ENCODE measurements around the gene COL23A1. TPM values are rescaled to one million over a fixed set of nuclear protein-coding genes. Genes with fewer than 3 reads are reported as not detected.

Gene COL23A1
- total and polyA plus RNA-seq, 2 experiments from 2014 or later: 4.8 to 8.2 TPM

GRCh38 chr5:178415353-178415752 is 174.8 kb downstream of the COL23A1 start:
- Mint-ChIP-seq H3K9me3 (no peaks in the 10 kb centered on the region), H3K27ac (no peak overlapping the region), H3K36me3 (ENCODE audit: low read depth) (no peaks in the 10 kb centered on the region), H3K4me3 (no peak overlapping the region), H3K4me1 (peaks cover 38% of the 10 kb centered on the region), H3K27me3 (ENCODE audit: insufficient read depth, low read depth, poor library complexity) (peaks cover 10% of the 10 kb centered on the region)
- Histone ChIP-seq H3K27me3 (ENCODE audit: insufficient read depth) (no peaks in the 10 kb centered on the region), H3K79me2 (replicated peaks; ENCODE audit: insufficient read depth) (no peaks in the 10 kb centered on the region), H2AFZ (no peak overlapping the region), H3K4me1 (ENCODE audit: insufficient read depth) (peaks cover 13% of the 10 kb centered on the region), H3K36me3 (ENCODE audit: insufficient read depth) (no peaks in the 10 kb centered on the region), H3K4me3 (no peak overlapping the region), H3K4me2 (no peak overlapping the region), H4K20me1 (replicated peaks; ENCODE audit: insufficient read depth) (no peaks in the 10 kb centered on the region), H3K27ac (ENCODE audit: low read depth) (no peak overlapping the region), H3K9me2 (ENCODE audit: insufficient read depth) (no peaks in the 10 kb centered on the region), H3F3A (replicated peaks; ENCODE audit: low read depth) (no peaks in the 10 kb centered on the region)
- ATAC-seq: no peak
- no peak for DNase-seq (ENCODE audit: low spot score)
- TF ChIP-seq ZNF114 (CRISPR knock-in tag; IDR thresholded peaks at IDR 0.05) (no peak), ZNF331 (CRISPR knock-in tag; IDR thresholded peaks at IDR 0.05; ENCODE audit: low read depth) (no peak), NANOG (IDR thresholded peaks at IDR 0.05; ENCODE audit: borderline replicate concordance) (no peak), POLR2AphosphoS5 (IDR thresholded peaks at IDR 0.05; ENCODE audit: low read depth) (no peak), STAT1 (IDR thresholded peaks at IDR 0.05; ENCODE audit: unreplicated experiment) (no peak), CREB1 (CRISPR knock-in tag; IDR thresholded peaks at IDR 0.05; ENCODE audit: low read depth) (no peak), JUNB (IDR thresholded peaks at IDR 0.05; ENCODE audit: unreplicated experiment) (no peak)
- TF ChIP-seq, protein P1, sequence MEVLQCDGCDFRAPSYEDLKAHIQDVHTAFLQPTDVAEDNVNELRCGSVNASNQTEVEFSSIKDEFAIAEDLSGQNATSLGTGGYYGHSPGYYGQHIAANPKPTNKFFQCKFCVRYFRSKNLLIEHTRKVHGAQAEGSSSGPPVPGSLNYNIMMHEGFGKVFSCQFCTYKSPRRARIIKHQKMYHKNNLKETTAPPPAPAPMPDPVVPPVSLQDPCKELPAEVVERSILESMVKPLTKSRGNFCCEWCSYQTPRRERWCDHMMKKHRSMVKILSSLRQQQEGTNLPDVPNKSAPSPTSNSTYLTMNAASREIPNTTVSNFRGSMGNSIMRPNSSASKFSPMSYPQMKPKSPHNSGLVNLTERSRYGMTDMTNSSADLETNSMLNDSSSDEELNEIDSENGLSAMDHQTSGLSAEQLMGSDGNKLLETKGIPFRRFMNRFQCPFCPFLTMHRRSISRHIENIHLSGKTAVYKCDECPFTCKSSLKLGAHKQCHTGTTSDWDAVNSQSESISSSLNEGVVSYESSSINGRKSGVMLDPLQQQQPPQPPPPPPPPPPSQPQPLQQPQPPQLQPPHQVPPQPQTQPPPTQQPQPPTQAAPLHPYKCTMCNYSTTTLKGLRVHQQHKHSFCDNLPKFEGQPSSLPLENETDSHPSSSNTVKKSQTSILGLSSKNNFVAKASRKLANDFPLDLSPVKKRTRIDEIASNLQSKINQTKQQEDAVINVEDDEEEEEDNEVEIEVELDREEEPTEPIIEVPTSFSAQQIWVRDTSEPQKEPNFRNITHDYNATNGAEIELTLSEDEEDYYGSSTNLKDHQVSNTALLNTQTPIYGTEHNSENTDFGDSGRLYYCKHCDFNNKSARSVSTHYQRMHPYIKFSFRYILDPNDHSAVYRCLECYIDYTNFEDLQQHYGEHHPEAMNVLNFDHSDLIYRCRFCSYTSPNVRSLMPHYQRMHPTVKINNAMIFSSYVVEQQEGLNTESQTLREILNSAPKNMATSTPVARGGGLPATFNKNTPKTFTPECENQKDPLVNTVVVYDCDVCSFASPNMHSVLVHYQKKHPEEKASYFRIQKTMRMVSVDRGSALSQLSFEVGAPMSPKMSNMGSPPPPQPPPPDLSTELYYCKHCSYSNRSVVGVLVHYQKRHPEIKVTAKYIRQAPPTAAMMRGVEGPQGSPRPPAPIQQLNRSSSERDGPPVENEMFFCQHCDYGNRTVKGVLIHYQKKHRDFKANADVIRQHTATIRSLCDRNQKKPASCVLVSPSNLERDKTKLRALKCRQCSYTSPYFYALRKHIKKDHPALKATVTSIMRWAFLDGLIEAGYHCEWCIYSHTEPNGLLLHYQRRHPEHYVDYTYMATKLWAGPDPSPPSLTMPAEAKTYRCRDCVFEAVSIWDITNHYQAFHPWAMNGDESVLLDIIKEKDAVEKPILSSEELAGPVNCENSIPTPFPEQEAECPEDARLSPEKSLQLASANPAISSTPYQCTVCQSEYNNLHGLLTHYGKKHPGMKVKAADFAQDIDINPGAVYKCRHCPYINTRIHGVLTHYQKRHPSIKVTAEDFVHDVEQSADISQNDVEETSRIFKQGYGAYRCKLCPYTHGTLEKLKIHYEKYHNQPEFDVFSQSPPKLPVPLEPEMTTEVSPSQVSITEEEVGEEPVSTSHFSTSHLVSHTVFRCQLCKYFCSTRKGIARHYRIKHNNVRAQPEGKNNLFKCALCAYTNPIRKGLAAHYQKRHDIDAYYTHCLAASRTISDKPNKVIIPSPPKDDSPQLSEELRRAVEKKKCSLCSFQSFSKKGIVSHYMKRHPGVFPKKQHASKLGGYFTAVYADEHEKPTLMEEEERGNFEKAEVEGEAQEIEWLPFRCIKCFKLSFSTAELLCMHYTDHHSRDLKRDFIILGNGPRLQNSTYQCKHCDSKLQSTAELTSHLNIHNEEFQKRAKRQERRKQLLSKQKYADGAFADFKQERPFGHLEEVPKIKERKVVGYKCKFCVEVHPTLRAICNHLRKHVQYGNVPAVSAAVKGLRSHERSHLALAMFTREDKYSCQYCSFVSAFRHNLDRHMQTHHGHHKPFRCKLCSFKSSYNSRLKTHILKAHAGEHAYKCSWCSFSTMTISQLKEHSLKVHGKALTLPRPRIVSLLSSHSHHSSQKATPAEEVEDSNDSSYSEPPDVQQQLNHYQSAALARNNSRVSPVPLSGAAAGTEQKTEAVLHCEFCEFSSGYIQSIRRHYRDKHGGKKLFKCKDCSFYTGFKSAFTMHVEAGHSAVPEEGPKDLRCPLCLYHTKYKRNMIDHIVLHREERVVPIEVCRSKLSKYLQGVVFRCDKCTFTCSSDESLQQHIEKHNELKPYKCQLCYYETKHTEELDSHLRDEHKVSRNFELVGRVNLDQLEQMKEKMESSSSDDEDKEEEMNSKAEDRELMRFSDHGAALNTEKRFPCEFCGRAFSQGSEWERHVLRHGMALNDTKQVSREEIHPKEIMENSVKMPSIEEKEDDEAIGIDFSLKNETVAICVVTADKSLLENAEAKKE (CRISPR knock-in tag; IDR thresholded peaks at IDR 0.05): no peak
- TF ChIP-seq, protein P2, sequence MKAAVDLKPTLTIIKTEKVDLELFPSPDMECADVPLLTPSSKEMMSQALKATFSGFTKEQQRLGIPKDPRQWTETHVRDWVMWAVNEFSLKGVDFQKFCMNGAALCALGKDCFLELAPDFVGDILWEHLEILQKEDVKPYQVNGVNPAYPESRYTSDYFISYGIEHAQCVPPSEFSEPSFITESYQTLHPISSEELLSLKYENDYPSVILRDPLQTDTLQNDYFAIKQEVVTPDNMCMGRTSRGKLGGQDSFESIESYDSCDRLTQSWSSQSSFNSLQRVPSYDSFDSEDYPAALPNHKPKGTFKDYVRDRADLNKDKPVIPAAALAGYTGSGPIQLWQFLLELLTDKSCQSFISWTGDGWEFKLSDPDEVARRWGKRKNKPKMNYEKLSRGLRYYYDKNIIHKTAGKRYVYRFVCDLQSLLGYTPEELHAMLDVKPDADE (IDR thresholded peaks at IDR 0.05): no peak
- TF ChIP-seq, protein P3, sequence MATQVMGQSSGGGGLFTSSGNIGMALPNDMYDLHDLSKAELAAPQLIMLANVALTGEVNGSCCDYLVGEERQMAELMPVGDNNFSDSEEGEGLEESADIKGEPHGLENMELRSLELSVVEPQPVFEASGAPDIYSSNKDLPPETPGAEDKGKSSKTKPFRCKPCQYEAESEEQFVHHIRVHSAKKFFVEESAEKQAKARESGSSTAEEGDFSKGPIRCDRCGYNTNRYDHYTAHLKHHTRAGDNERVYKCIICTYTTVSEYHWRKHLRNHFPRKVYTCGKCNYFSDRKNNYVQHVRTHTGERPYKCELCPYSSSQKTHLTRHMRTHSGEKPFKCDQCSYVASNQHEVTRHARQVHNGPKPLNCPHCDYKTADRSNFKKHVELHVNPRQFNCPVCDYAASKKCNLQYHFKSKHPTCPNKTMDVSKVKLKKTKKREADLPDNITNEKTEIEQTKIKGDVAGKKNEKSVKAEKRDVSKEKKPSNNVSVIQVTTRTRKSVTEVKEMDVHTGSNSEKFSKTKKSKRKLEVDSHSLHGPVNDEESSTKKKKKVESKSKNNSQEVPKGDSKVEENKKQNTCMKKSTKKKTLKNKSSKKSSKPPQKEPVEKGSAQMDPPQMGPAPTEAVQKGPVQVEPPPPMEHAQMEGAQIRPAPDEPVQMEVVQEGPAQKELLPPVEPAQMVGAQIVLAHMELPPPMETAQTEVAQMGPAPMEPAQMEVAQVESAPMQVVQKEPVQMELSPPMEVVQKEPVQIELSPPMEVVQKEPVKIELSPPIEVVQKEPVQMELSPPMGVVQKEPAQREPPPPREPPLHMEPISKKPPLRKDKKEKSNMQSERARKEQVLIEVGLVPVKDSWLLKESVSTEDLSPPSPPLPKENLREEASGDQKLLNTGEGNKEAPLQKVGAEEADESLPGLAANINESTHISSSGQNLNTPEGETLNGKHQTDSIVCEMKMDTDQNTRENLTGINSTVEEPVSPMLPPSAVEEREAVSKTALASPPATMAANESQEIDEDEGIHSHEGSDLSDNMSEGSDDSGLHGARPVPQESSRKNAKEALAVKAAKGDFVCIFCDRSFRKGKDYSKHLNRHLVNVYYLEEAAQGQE (IDR thresholded peaks at IDR 0.05; ENCODE audit: unreplicated experiment): no peak

All from GM23338 (cell line).